Ovary (tissue), 9 donors: Measurements from ENCODE around the gene TDRKH. TPM values are rescaled to one million over a fixed set of nuclear protein-coding genes. Genes with fewer than 3 reads are reported as not detected.

Source experiments
- DNase-seq, 5 donors: peaks; one replicate each; pipeline ENCODE4 v3.0.0-alpha.2; 2019 to 2020
- H3K27ac ChIP-seq, 2 donors: fragments of 200-600 bp; one replicate each; pipeline versions ENCODE4 v1.5.1 to v1.8.0; 2019 to 2022
- H3K27me3 ChIP-seq: fragments of 200-600 bp; one replicate; pipeline ENCODE4 v1.8.0; 2022
- H3K36me3 ChIP-seq: fragments of 200-600 bp; sonication (generic); one replicate; pipeline ENCODE4 v1.5.1; 2019
- H3K4me1 ChIP-seq: one replicate; pipeline ENCODE4 v1.8.1; 2013; ENCODE audit warnings: mild to moderate bottlenecking, moderate library complexity; ENCODE audit not compliant: insufficient read depth
- H3K4me3 ChIP-seq: fragments of 200-600 bp; sonication (generic); one replicate; pipeline ENCODE4 v1.5.1; 2017
- H3K9me3 ChIP-seq, 2 donors: fragments of 200-600 bp in 1 of 2; sonication (generic) in 1 of 2; one replicate each; pipeline versions ENCODE4 v1.5.1 to v1.8.1; 2013 to 2019; ENCODE audit warnings: mild to moderate bottlenecking in 1 of 2, moderate library complexity in 1 of 2
- EP300 ChIP-seq: sonication (generic); formaldehyde crosslinking; IDR thresholded peaks from one replicate; pipeline ENCODE4 v1.6.1; 2017; ENCODE audit warnings: antibody characterized with exemption
- POLR2A ChIP-seq: fragments of 450-650 bp; IDR thresholded peaks from one replicate; pipeline ENCODE4 v1.6.1; 2017; ENCODE audit warnings: antibody characterized with exemption, mild to moderate bottlenecking, moderate library complexity
- WGBS, 3 donors: extraction: QIAGEN DNeasy Blood & Tissue Kit in 1 of 3; methylation state at CpG; one replicate each; pipeline versions ENCODE4 v1.1.5 to v1.1.7; 2013 to 2017; 5-methylcytosine and 5-hydroxymethylcytosine counted together
- intact Hi-C, 4 donors: fragments of 100-400 bp; cut with DNase I; formaldehyde crosslinking; loops; one replicate each; pipeline versions ENCODE4 v1.11.0 to v1.15.1; 2022 to 2023
- polyA plus RNA-seq, 2 donors: library from polyadenylated mRNA; stranded (reverse); fragments of 200-250 nt in 1 of 2; fragments of 350-450 nt in 1 of 2; fragmentation: Illumina TruSeq in 1 of 2; extraction: RNeasy Lipid Tissue Mini Kit (QIAGEN cat#74804) in 1 of 2; gene quantifications; one replicate each; pipeline ENCODE4 v1.2.3, GENCODE V29; 2013 to 2014
- small RNA-seq: library from RNA; depleted of rRNA; stranded (forward); fragments of <200 nt; gene quantifications from one replicate; pipeline ENCODE3, GENCODE V24; 2016
- total RNA-seq, 7 donors: library from RNA; depleted of rRNA in 2 of 7; stranded (reverse); fragments of >200 nt in 2 of 7; fragmentation: NEBNext Ultra II Directional in 3 of 7; extraction: Animal tissue kit (Norgen Biotek cat#: 25700) in 3 of 7; gene quantifications; one replicate each; pipeline versions ENCODE4 v1.1.0 to v1.2.4, GENCODE V29; 2016 to 2023
- TF ChIP-seq, protein P1 (sequence below), 3 donors: fragments of 450-650 bp in 2 of 3; fragments of 200-600 bp in 1 of 3; IDR thresholded peaks; one replicate each; pipeline versions ENCODE4 v1.5.1 to v1.8.0; 2016 to 2022; ENCODE audit warnings: antibody characterized with exemption in 3 of 3, mild to moderate bottlenecking in 1 of 3
- donor health status: DM: no; HTN: no; CAD: no; lungs with moderate emphysema.
- donor health status: DM: no; HTN: no; CAD: no.
- donor health status: Bipolar disorder and iron deficiency.
- donor health status: DM: yes; HTN: yes; CAD: no.
- donor health status: DM: no; HTN: no; CAD: no.
- donor health status: DM: yes; HTN: yes; CAD: no.

TDRKH gene
- total and polyA plus RNA-seq, 9 donors, result 1.5 to 6.6 (median 3.2) TPM

DNA sequence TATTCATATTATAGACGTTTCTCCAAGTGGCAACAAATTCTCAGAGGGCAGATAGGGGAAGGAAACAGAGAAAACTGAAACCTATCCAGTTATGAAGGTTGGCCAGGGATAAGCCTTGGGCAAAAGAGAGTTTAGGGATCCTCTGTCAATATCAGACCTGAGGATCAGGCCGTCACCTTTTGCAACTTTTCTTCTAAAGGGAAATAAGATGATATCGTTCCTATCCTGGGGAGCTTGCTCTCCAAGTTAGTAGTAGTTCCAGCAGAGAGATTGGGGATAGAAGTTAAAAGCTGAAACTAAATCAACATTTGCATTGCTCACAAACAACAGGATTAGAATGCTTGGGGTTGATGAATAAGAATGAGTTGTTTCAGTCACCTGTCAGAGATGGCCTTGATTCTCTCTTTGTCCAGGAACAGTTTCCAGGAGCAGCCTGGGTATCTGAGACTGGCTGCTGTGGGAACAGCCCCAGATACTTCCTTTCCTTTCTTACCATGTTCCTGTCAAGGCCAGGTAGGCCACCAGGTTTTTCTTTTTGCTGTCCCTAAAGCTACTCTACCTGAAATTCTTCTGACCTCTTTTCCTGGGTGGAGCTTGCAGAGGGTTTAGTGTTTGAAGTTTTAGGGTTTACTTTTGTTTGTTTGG is 66.5 kb downstream of the TDRKH start:
- Histone ChIP-seq H3K27me3 (no peaks in the 10 kb centered on the region), H3K27ac (no peak overlapping the region), H3K4me3 (no peak overlapping the region), H3K36me3 (no peaks in the 10 kb centered on the region), H3K4me1 (peaks cover 8% of the 10 kb centered on the region), H3K9me3 (no peaks in the 10 kb centered on the region)
- no peak for DNase-seq
- WGBS, 3 donors, result 42 to 56% (median 45%) methylated on average over 3 of the region's 3 CpGs
- no peak for TF ChIP-seq POLR2A
- TF ChIP-seq, protein P1, sequence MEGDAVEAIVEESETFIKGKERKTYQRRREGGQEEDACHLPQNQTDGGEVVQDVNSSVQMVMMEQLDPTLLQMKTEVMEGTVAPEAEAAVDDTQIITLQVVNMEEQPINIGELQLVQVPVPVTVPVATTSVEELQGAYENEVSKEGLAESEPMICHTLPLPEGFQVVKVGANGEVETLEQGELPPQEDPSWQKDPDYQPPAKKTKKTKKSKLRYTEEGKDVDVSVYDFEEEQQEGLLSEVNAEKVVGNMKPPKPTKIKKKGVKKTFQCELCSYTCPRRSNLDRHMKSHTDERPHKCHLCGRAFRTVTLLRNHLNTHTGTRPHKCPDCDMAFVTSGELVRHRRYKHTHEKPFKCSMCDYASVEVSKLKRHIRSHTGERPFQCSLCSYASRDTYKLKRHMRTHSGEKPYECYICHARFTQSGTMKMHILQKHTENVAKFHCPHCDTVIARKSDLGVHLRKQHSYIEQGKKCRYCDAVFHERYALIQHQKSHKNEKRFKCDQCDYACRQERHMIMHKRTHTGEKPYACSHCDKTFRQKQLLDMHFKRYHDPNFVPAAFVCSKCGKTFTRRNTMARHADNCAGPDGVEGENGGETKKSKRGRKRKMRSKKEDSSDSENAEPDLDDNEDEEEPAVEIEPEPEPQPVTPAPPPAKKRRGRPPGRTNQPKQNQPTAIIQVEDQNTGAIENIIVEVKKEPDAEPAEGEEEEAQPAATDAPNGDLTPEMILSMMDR (IDR thresholded peaks at IDR 0.05), result no peak
- TF ChIP-seq EP300, result no peak
- intact Hi-C loops, result no loop called here

Small RNAs within 50 kb of the gene (small RNA-seq; reads per million reads assigned to genes)
- not detected for gene RNU6-662P

Other genes starting within 250 kb of the TDRKH start
- 10 to 100 TPM; 20.5 to 42.7 (median 35.9) TPM for gene SNX27, start 178.4 kb downstream of the TDRKH start, total RNA-seq
- gene SNX27, start 178.4 kb downstream of the TDRKH start, polyA plus RNA-seq, result 10 to 100 TPM in 1 of 2 donors, 1 to 10 TPM in 1; 9.5 to 18.4 TPM
- under 1 TPM in 1 of 7 donors, not detected in 6; 0.57 TPM for gene CELF3, start 73.7 kb downstream of the TDRKH start, total RNA-seq
- not detected for gene CELF3, start 73.7 kb downstream of the TDRKH start, polyA plus RNA-seq
- 10 to 100 TPM in 1 of 7 donors, under 1 TPM in 3, not detected in 3; 0.51 to 34.9 (median 0.61) TPM for gene RIIAD1, start 69.0 kb downstream of the TDRKH start, total RNA-seq
- not detected for gene RIIAD1, start 69.0 kb downstream of the TDRKH start, polyA plus RNA-seq
- 10 to 100 TPM; 40.2 to 69.0 (median 55.2) TPM for gene MRPL9, start 27.0 kb downstream of the TDRKH start, total RNA-seq
- gene MRPL9, start 27.0 kb downstream of the TDRKH start, polyA plus RNA-seq, result 10 to 100 TPM; 55.4 to 86.8 TPM
- under 1 TPM in 3 of 7 donors, not detected in 4; 0.08 to 0.34 (median 0.10) TPM for gene LINGO4, start 14.9 kb upstream of the TDRKH start, total RNA-seq
- not detected for gene LINGO4, start 14.9 kb upstream of the TDRKH start, polyA plus RNA-seq
- 10 to 100 TPM in 1 of 7 donors, 1 to 10 TPM in 2, under 1 TPM in 4; 0.18 to 22.3 (median 0.83) TPM for gene RORC, start 41.3 kb upstream of the TDRKH start, total RNA-seq
- under 1 TPM; 0.39 to 0.48 TPM for gene RORC, start 41.3 kb upstream of the TDRKH start, polyA plus RNA-seq
- 1 to 10 TPM in 1 of 7 donors, under 1 TPM in 3, not detected in 3; 0.10 to 1.0 (median 0.18) TPM for gene C2CD4D, start 49.3 kb upstream of the TDRKH start, total RNA-seq
- under 1 TPM in 1 of 2 donors, not detected in 1; 0.04 TPM for gene C2CD4D, start 49.3 kb upstream of the TDRKH start, polyA plus RNA-seq
- not detected for gene THEM5, start 63.2 kb upstream of the TDRKH start, total RNA-seq
- under 1 TPM in 1 of 2 donors, not detected in 1; 0.07 TPM for gene THEM5, start 63.2 kb upstream of the TDRKH start, polyA plus RNA-seq
- gene THEM4, start 119.0 kb upstream of the TDRKH start, total RNA-seq, result 10 to 100 TPM; 10.4 to 21.8 (median 16.7) TPM
- gene THEM4, start 119.0 kb upstream of the TDRKH start, polyA plus RNA-seq, result 10 to 100 TPM; 12.3 to 14.4 TPM
- gene S100A10, start 203.4 kb upstream of the TDRKH start, total RNA-seq, result 100 to 1,000 TPM in 5 of 7 donors, 10 to 100 TPM in 2; 38.6 to 327 (median 213) TPM
- 100 to 1,000 TPM; 175 to 642 TPM for gene S100A10, start 203.4 kb upstream of the TDRKH start, polyA plus RNA-seq
- 100 to 1,000 TPM in 3 of 7 donors, 10 to 100 TPM in 4; 60.2 to 189 (median 85.8) TPM for gene S100A11, start 246.5 kb upstream of the TDRKH start, total RNA-seq
- 100 to 1,000 TPM; 158 to 449 TPM for gene S100A11, start 246.5 kb upstream of the TDRKH start, polyA plus RNA-seq